ENCODE results near the gene MAST2.

GRCh38 chr1:45769261-45769932 is 34.0 kb upstream of the MAST2 start:
- TF ChIP-seq EP300 (IDR thresholded peaks at IDR 0.05; ENCODE audit: low read length) (no peak), HNRNPK (IDR thresholded peaks at IDR 0.05; ENCODE audit: low read depth, low read length, poor library complexity, severe bottlenecking) (no peak), REST (IDR thresholded peaks at IDR 0.05; ENCODE audit: borderline replicate concordance) (no peak), REST (CRISPR knock-in tag; IDR thresholded peaks at IDR 0.05; ENCODE audit: low read depth) (no peak), ZNF609 (CRISPR knock-in tag; IDR thresholded peaks at IDR 0.05; ENCODE audit: borderline replicate concordance) (no peak), CTCF (IDR thresholded peaks at IDR 0.05 in 2 of 3, conservative IDR thresholded peaks at IDR 0.05 in 1 of 3; ENCODE audit: insufficient read depth in 2 of 3, low read depth in 1 of 3, low read length in 3 of 3) (no peak)
